GM21737 (cell line): ENCODE results near the gene CD34.

ENCODE experiments used
- ATAC-seq: cut with Tn5 transposase; IDR thresholded peaks from one replicate; pipeline ENCODE4 v1.9.1; 2021; ENCODE audit warnings: mild to moderate bottlenecking, moderate library complexity; ENCODE audit not compliant: unreplicated experiment

CD34 gene

GRCh38 chr1:207836591-207837347 lies 74.2 kb downstream of the CD34 start:
- ATAC-seq, result no peak

- ATAC-seq, result no peak
These were observed 75.0 kb downstream of the CD34 start for GRCh38 chr1:207835958-207836357.

- ATAC-seq, result no peak
These were observed 76.8 kb downstream of the CD34 start for GRCh38 chr1:207833956-207834660.

GRCh38 chr1:207833381-207833780 lies 77.5 kb downstream of the CD34 start:
- no peak for ATAC-seq

- no peak for ATAC-seq
These were observed 78.1 kb downstream of the CD34 start for GRCh38 chr1:207832796-207833195.

- peak; percentile 64 for ATAC-seq
These were observed 79.2 kb downstream of the CD34 start for GRCh38 chr1:207831517-207832327.
